ENCODE measurements around the gene HAO2.

Gene HAO2

DNA sequence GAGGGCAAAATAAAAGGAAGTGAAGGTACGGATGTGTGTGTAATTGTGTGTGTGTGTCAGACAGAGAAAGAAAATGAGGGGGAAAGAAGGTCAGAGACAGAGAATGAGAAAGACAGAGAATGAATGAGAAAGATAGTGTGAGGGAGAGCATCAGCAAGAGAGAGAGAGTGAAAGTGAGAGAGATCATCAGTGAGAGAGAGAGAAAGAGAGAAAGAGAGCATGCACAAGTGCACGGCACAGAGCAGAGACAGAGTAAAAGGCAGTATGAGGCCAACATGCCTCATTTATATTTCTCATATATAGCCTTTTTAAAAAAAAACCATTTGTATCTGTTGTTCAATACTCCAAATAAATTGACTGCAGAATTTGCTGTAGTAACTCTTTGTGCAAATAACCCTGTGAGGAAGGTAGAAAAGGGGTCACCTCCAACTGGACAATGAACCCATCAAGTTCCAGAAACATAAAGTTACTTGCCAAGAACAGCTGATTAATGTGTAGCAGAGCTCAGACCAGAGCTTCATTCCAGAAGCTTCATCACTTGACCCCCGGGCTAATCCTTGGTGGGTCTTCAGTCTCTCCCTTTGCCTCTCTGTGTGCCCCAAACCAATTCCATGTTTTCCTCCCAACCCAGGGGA, 47.5 kb downstream of the HAO2 start:
- no peak for DNase-seq (ENCODE audit: low read depth)
- no peak overlapping the region for H3K4me3 ChIP-seq (ENCODE audit: control insufficient read depth, low read depth, low read length)
- TF ChIP-seq, protein P1, sequence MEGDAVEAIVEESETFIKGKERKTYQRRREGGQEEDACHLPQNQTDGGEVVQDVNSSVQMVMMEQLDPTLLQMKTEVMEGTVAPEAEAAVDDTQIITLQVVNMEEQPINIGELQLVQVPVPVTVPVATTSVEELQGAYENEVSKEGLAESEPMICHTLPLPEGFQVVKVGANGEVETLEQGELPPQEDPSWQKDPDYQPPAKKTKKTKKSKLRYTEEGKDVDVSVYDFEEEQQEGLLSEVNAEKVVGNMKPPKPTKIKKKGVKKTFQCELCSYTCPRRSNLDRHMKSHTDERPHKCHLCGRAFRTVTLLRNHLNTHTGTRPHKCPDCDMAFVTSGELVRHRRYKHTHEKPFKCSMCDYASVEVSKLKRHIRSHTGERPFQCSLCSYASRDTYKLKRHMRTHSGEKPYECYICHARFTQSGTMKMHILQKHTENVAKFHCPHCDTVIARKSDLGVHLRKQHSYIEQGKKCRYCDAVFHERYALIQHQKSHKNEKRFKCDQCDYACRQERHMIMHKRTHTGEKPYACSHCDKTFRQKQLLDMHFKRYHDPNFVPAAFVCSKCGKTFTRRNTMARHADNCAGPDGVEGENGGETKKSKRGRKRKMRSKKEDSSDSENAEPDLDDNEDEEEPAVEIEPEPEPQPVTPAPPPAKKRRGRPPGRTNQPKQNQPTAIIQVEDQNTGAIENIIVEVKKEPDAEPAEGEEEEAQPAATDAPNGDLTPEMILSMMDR (conservative IDR thresholded peaks at IDR 0.05; ENCODE audit: control insufficient read depth, insufficient read depth, low read depth, low read length), result no peak

DNA sequence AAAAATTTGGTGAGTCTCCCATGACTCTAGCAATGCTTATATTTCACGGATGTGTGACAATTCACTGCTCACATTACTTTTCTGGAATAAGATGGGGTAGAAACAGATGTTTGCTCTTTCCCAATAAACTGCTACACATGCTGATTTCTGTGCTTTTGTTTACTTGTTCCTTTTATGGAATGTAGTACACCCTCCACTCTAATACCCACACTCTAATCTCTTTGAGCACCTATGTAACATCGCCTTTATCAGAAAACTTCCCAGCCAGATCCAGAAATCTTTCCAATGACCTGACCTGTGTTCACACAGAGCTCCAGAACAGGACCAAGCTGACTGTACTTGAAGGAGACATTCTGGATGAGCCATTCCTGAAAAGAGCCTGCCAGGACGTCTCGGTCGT, 50.5 kb downstream of the HAO2 start:
- no peak overlapping the region for H3K4me3 ChIP-seq (ENCODE audit: control insufficient read depth, low read depth, low read length)
- TF ChIP-seq, protein P1 (conservative IDR thresholded peaks at IDR 0.05; ENCODE audit: control insufficient read depth, insufficient read depth, low read depth, low read length), result no peak
- no peak for DNase-seq (ENCODE audit: low read depth)

DNA sequence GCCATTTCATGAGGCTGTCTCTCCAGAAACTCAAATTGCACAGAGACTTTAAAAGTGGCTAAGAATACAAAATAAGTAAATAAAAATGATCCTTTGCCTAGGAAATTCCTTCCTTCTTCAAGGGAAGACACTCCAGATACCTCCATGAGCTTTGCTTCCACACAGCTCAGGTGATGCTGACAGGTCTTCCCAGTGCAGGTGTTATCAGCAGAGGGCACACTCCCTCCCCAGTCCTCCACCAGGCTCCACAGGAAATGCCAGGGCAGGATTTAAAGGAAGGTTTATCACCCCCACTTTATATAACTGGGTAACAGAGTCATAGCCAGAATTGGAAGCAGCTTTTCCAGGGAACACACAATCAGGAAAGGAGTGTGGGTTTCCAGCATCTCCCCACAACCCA, 52.1 kb downstream of the HAO2 start:
- no peak for DNase-seq (ENCODE audit: low read depth)
- TF ChIP-seq, protein P1 (conservative IDR thresholded peaks at IDR 0.05; ENCODE audit: control insufficient read depth, insufficient read depth, low read depth, low read length), result no peak
- no peak overlapping the region for H3K4me3 ChIP-seq (ENCODE audit: control insufficient read depth, low read depth, low read length)

DNA sequence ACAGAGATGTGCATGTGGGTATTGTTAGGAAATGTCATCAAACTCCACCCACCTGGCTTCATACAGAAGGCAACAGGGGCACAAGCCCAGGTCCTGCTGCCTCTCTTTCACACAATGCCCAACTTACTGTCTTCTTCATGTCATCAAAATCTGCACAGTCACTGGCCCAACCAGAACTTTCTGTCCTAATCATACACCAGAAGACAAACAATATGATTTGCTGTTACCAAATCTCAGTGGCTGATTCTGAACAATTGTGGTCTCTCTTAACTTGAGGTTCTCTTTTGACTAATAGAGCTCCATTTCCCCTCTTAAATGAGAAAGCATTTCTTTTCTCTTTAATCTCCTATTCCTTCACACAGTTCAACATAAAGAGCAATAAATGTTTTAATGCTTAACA, 54.0 kb downstream of the HAO2 start:
- no peak overlapping the region for H3K4me3 ChIP-seq (ENCODE audit: control insufficient read depth, low read depth, low read length)
- no peak for DNase-seq (ENCODE audit: low read depth)
- TF ChIP-seq, protein P1 (conservative IDR thresholded peaks at IDR 0.05; ENCODE audit: control insufficient read depth, insufficient read depth, low read depth, low read length), result no peak

DNA sequence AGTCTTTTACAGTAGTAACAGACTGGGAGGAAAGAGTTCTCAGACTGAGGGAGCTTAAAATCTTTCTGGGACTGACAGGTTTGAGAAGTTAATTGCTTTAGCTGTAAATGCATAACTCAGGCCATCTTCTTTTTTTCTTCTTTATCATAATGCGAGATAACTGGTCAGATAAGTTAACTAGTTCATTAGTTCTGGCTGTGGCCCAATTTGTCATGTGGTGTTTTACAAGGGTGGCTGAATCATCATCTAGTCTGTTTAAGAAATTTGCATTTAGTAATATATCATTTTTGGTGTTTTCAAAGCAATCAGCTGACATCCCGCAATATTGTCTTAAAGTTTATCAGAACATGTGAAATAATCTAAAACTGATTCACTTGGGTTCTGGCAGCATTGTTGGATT, 60.4 kb downstream of the HAO2 start:
- TF ChIP-seq, protein P1 (conservative IDR thresholded peaks at IDR 0.05; ENCODE audit: control insufficient read depth, insufficient read depth, low read depth, low read length), result no peak
- no peak overlapping the region for H3K4me3 ChIP-seq (ENCODE audit: control insufficient read depth, low read depth, low read length)
- no peak for DNase-seq (ENCODE audit: low read depth)

DNA sequence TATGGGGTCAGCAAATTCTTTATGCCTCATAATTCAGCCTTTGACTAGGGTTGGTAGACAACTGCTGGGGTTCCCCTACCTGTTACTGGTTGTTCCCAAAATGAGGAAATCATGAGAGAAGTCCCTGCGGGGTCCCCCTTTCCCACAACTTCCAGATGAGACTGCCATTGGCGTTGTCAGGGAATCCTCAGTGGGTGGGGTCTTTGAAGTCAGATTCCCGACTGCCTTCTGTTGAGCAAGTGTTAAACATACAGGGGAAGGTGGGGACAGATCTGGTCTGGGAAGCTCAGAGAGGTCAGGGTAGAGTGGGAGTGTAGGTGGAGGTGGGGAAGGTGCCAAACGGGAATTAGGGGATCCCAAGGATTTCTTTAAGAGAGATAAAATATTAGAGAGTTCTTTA, 61.1 kb downstream of the HAO2 start:
- no peak overlapping the region for H3K4me3 ChIP-seq (ENCODE audit: control insufficient read depth, low read depth, low read length)
- DNase-seq (ENCODE audit: low read depth), result no peak
- TF ChIP-seq, protein P1 (conservative IDR thresholded peaks at IDR 0.05; ENCODE audit: control insufficient read depth, insufficient read depth, low read depth, low read length), result no peak

DNA sequence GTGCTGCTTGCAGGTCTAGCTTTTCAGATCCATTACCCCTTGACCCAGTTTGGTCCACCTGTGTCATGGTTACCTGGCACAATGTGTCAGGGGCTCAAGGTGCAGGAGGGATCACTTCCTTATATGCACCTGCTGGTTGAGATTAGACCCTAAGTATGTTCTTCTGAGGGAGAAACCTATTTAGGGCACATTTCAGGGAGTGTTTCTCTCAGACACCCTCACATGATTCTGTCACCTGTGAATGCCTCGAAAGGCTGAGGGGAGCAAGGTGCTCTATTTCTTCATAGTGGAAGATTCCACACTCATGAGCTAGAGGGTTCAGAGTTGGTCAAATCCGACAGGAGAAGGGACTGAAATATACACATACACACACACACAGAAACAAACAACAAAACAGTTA, 61.9 kb downstream of the HAO2 start:
- H3K4me3 ChIP-seq (ENCODE audit: control insufficient read depth, low read depth, low read length), result no peak overlapping the region
- DNase-seq (ENCODE audit: low read depth), result no peak
- TF ChIP-seq, protein P1 (conservative IDR thresholded peaks at IDR 0.05; ENCODE audit: control insufficient read depth, insufficient read depth, low read depth, low read length), result no peak
